UCSD-AML1 (cell line): ENCODE measurements around the gene RIMBP2.

ENCODE experiments used
- DNase-seq: peaks from one replicate; lab custom pipeline; 2025; ENCODE audit not compliant: unreplicated experiment; lab: John Stamatoyannopoulos, UW

RIMBP2 gene

GRCh38 chr12:130685250-130685787 is 30.8 kb downstream of the RIMBP2 start:
- DNase-seq: no peak

DNA sequence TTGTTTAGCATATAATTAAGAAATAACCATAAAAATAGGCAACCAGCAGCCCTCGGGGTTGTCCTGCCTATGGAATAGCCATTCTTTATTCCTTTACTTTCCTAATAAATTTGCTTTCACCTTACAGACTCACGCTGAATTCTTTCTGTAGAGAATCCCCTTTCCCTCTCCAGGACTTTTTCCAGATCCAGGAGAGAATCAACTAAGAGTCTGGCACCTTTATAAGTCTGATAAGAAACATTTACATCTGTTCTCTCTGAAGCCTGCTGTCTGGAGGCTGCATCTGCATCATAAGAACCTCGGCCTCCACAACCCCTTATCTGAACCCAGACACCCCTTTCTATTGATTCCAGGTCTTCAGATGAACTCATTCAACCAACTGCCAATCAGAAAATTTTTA is 32.3 kb downstream of the RIMBP2 start:
- DNase-seq: no peak

- DNase-seq: no peak
Observed at GRCh38 chr12:130683080-130683479, 33.0 kb downstream of the RIMBP2 start.

DNA sequence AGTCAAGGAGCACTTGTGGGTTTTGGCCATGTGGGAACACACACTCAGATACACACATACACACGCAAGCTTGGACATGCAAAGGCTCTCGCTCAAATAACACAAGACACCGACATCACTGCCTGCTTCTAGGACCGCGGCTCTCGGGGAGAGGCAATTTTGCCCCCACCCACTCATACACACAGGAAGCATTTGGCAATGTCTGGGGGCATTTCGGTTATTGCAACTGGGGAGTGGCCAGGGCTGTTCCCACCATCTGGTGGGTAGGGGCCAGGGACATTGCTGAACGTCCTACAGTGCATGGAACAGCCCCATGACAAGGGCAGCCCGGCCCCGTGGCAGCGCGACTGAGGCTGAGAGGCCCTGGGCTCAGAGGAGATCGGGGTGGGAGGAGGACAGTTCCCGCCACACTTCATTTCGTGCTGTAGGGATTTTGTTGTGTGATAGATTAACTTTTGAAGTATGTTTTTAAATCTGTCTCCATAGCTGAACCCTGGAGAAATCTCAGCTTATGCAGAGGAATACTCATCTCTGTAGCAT is 35.6 kb downstream of the RIMBP2 start:
- no peak for DNase-seq

DNA sequence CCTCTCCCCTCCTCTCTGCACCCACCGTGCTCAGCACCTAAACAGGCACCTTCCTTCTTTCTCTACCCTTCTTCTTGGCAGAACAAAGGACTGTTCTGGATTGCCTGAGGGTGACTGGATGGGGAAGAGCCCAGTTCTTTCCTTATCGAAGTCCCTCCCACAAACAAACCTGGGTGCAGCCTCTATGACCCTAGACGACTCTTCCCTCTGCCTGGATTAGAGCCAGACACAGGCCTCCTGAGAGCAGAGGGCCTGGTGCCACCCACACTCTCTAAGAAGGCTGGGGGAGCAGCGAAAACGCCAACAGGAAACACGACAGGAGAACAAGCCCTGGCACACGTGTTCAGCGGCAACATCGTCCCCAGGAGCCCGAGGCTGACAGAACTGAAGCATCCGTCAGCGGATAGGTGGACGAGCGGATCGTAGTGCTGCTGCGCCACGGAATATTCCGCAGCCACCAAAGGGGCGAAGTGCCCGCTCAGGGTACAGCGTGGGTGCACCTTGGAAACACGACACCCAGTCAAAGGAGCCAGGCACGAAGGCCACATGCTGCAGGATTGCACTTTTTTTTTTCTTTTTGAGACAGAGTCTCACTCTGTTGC is 38.0 kb downstream of the RIMBP2 start:
- no peak for DNase-seq

DNA sequence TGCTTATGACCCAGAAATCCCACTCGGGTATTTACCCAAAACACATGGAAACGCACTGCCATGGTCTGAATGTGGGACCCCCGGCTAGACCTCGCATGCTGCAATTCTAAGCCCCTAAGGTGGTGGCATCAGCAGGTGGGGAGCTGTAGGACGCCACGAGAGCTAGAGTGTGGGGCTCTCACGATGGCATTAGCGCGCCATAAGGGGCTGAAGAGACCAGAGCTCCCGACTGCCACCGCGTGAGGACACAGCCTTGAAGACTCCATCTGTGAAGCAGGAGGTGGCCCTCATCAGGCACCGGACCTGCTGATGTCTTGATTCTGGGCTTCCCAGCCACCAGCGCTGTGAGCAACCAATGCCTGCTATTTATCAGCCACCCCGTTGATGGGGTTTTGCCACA is 40.3 kb downstream of the RIMBP2 start:
- no peak for DNase-seq

DNA sequence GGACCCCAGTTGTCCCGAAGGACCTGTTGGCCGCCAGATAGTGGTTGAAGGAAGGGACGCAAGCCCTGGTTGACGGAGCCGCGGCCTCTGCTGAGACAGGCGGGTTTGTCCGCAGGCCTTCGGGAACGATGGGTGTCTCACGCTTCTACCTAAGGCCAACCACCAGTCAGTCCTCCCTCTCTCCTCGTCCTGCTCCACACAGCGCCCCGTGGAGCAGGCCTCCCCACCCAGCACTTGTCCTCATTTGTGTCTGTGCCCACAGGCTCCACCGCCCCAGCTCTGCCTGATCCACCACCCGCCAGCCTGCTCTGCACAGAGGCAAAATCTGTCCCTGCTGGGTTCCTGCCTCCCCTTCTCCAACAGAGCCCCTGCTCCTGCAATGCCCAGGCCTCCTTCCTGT is 41.0 kb downstream of the RIMBP2 start:
- no peak for DNase-seq

GRCh38 chr12:130674676-130675075 is 41.4 kb downstream of the RIMBP2 start:
- DNase-seq: no peak

- DNase-seq: no peak
Observed at GRCh38 chr12:130673036-130673705, 42.9 kb downstream of the RIMBP2 start.

GRCh38 chr12:130672089-130672820 is 43.8 kb downstream of the RIMBP2 start:
- DNase-seq: no peak

- DNase-seq: no peak
Observed at GRCh38 chr12:130671556-130671955, 44.5 kb downstream of the RIMBP2 start.

DNA sequence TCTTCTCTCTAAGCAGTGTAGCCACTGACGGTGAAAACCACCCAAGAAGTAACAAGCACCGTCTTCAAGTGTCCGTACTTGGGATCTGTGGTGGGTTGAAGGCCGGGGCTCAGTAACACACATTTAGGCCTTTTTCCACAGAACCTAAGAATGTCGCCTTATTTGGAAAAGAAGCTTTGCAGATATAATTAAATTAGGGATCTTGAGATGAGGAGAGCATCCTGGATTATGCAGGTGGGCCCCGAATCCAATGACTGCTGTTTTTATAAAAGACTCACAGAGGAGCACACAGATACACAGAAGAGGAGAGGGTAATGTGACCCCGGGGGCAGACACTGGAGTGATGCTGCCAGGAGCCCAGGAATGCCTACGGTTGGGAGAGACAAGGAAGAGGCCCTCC is 46.3 kb downstream of the RIMBP2 start:
- no peak for DNase-seq

- DNase-seq: no peak
Observed at GRCh38 chr12:130669205-130669557, 46.9 kb downstream of the RIMBP2 start.

DNA sequence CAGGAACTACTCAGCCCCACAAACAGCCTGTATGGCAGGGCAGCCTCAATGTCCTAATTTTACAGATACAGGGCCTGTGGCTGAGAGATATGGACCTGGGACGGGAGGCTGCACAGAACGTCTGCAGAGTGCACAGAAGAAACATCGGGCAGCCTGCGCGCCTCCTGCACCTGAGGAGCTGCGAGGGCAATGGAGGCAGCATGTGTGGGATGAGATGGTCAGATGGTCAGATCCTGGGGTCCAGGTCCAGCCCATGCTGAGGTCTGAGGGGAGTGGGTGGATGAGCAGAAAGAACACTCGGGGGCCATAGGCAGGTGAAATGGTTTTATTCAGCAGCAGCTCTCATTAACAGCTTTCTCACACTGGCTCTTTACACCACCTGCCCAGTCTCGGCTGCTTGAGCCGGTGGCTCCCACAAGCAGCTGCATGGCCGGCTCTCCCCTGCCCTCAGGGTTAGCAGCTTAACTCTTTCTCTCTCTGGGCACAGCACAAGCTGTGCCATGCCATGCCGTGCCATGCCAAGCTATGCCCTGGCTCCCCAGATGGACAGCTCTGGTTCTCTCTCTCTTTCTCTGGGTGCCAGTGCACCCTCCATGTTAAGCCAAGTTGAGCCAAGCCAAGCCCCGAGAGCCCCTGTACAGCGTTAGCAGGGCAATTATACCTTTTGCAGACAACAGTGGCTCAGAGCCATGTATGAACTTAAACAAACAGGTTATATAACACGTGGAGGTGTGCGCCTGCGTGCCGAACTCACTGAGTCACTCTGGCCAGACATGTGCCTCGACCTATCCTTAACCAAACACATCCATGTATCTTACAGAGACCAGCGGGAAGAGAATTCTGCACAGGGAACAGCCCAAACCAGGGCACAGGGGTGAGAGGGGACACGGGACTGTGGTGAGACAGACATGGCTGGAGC is 47.6 kb downstream of the RIMBP2 start:
- DNase-seq: no peak

GRCh38 chr12:130667421-130667960 is 48.6 kb downstream of the RIMBP2 start:
- DNase-seq: no peak

- no peak for DNase-seq
Observed at GRCh38 chr12:130666645-130667044, 49.5 kb downstream of the RIMBP2 start.

GRCh38 chr12:130665753-130666152 is 50.3 kb downstream of the RIMBP2 start:
- DNase-seq: no peak

GRCh38 chr12:130664772-130665171 is 51.3 kb downstream of the RIMBP2 start:
- DNase-seq: no peak

GRCh38 chr12:130664252-130664651 is 51.8 kb downstream of the RIMBP2 start:
- no peak for DNase-seq

DNA sequence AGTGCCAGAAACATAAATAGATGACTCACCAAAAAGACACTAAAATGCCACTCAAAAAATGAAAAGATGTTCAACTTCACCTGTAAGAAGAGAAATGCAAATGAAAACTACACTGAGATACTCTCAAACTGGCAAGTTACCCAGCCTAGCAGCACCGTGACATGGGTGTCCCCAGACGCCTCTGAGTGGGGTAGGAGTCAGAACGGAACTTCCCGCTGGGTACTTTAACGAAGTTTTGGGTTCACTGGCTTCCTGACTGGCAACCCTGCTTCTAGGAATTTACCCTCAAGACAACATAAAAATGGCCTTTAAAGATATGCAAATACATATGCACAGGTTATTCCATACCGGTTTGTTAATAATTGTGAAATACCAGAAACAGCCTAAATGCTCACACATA is 52.6 kb downstream of the RIMBP2 start:
- no peak for DNase-seq
